ENCODE data around the gene TMEM163. TPM values are rescaled to one million over a fixed set of nuclear protein-coding genes. Genes with fewer than 3 reads are reported as not detected.
"Not testable (repeated sequence)": the region's sequence is repeated elsewhere in the genome, so short reads cannot be mapped to it uniquely, and the experiment has no call there.

The TMEM163 gene
- total and polyA plus RNA-seq, 3 experiments from 2014 or later, result 0.45 TPM; not detected in 2

DNA sequence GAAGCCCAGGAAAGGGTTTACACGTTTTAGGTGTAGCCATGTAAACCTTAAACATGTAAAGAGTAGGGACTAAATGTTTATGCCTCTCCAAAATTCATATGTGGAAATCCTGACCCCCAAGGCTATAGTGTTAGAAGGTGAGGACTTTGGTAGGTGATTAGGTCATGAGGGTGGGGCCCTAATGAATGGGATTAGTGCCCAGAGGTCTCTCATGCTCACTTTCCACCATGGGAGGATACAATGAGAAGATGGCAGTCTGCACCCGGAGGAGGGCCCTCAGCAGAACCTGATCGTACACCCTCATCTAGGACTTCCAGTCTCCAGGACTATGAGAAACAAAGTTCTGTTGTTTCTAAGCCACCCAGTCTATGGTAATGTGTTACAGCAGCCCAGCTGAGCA, 119.6 kb downstream of the TMEM163 start:
- Mint-ChIP-seq H3K36me3 (peaks cover 0 to 29% (median under 1%) of the 10 kb centered on the region in 3 donors), H3K4me1 (no peaks in the 10 kb centered on the region), H3K4me3 (no peak overlapping the region), H3K9me3 (peaks cover 4 to 14% (median 12%) of the 10 kb centered on the region in 5 donors), H3K27ac (no peak overlapping the region), H3K27me3 (peaks cover 13 to 51% of the 10 kb centered on the region in 2 donors)
- no peak overlapping the region for H3K27ac ChIP-seq (ENCODE audit: low read depth, low read length)
- no peaks in the 10 kb centered on the region for H3K4me1 ChIP-seq (ENCODE audit: insufficient read depth, low read length)
- H3K4me3 ChIP-seq (ENCODE audit: low read length), result no peak overlapping the region
- ChIA-PET POLR2A (no interaction called here), CTCF (no interaction called here)
- H3K9me3 ChIP-seq (ENCODE audit: low read length), result no peaks in the 10 kb centered on the region
- H3K36me3 ChIP-seq (ENCODE audit: insufficient read depth, low read length), result no peaks in the 10 kb centered on the region
- H3K27me3 ChIP-seq (ENCODE audit: insufficient read depth, low read length, poor library complexity, severe bottlenecking), result peaks cover 2% of the 10 kb centered on the region
- DNase-seq, result no peak

DNA sequence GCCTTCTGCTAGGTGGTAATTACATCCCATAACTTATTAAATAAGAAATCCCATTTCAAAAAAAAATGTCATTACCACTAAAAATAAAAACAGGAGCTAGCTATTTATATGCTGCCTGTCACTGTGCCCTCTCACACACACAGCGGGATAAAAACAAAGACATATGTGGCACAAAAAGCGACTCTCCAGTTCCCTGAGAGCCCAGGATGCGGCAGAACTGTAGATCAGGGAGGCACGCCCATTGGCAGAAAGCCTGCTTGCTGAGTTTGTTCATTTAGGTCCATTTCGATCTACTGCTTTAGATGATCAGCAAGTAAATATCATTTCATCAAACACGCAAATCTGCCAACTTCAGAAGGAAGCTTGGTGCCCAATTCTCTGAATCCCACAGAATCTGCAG, 124.4 kb downstream of the TMEM163 start:
- CTCF ChIA-PET, result no interaction called here
- Histone ChIP-seq H3K36me3 (ENCODE audit: insufficient read depth, low read length) (no peaks in the 10 kb centered on the region), H3K9me3 (ENCODE audit: low read length) (peaks cover 4% of the 10 kb centered on the region), H3K4me1 (ENCODE audit: insufficient read depth, low read length) (no peaks in the 10 kb centered on the region), H3K27ac (ENCODE audit: low read depth, low read length) (no peak overlapping the region), H3K4me3 (ENCODE audit: low read length) (no peak overlapping the region), H3K27me3 (ENCODE audit: insufficient read depth, low read length, poor library complexity, severe bottlenecking) (peaks cover 2% of the 10 kb centered on the region)
- Mint-ChIP-seq H3K9me3 (peaks cover 26 to 37% (median 29%) of the 10 kb centered on the region in 5 donors), H3K27ac (no peak overlapping the region), H3K4me1 (no peaks in the 10 kb centered on the region), H3K36me3 (peaks cover 2 to 45% (median 5%) of the 10 kb centered on the region in 3 donors), H3K4me3 (no peak overlapping the region), H3K27me3 (peaks cover 3 to 9% of the 10 kb centered on the region in 2 donors)
- no peak for DNase-seq
- POLR2A ChIA-PET, result no interaction called here

DNA sequence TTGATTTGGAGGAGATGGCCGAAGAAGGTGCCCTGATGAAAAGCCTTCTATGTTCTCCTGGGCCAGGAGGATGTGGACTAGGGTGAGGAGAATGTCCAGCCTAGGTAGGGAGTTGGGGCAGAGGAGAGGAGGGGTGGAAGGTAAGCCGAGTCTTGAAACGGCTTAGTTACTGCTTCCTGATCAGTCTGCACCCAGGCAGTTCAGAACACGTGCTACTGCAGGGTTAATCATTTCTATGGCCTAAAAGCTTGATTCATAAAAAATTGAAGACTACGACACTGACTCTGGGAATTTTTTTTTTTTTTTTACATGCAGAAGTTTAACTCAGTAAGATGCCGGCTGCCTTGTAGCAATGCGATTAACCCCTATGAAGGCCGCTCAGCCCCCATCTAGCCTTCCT, 125.3 kb downstream of the TMEM163 start:
- no peak overlapping the region for H3K4me3 Mint-ChIP-seq
- Histone ChIP-seq H3K4me1 (ENCODE audit: insufficient read depth, low read length) (no peaks in the 10 kb centered on the region), H3K27ac (ENCODE audit: low read depth, low read length) (no peak overlapping the region), H3K27me3 (ENCODE audit: insufficient read depth, low read length, poor library complexity, severe bottlenecking) (no peaks in the 10 kb centered on the region), H3K4me3 (ENCODE audit: low read length) (no peak overlapping the region), H3K9me3 (ENCODE audit: low read length) (peaks cover 4% of the 10 kb centered on the region), H3K36me3 (ENCODE audit: insufficient read depth, low read length) (no peaks in the 10 kb centered on the region)
- ChIA-PET CTCF (no interaction called here), POLR2A (no interaction called here)
- no peak for DNase-seq
- peaks cover 24 to 44% (median 33%) of the 10 kb centered on the region in 5 donors for H3K9me3 Mint-ChIP-seq
- peaks cover 2 to 52% (median 5%) of the 10 kb centered on the region in 3 donors for H3K36me3 Mint-ChIP-seq
- H3K27ac Mint-ChIP-seq, result no peak overlapping the region
- peaks cover 3% of the 10 kb centered on the region in 2 donors for H3K27me3 Mint-ChIP-seq
- no peaks in the 10 kb centered on the region for H3K4me1 Mint-ChIP-seq

DNA sequence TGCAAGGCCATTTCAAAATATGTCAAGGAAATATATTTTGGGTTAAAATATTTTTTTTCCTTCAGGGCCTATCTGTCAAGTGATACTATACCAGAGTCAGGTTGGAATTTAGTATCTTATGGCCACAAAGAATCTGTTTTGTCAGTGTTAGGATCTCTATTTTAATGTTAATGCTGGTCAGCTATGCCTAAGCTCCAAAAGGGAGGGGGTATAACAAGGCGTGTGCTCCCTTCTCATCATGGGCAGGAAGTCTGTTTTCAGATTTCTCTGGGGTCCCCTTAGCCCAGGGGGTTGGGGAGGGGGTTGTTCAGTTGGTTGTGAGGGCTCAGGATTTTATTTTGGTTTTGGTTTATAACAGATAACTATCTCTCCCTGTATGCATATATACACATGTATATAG, 126.4 kb downstream of the TMEM163 start:
- Histone ChIP-seq H3K27me3 (ENCODE audit: insufficient read depth, low read length, poor library complexity, severe bottlenecking) (no peaks in the 10 kb centered on the region), H3K27ac (ENCODE audit: low read depth, low read length) (no peak overlapping the region), H3K9me3 (ENCODE audit: low read length) (peaks cover 4% of the 10 kb centered on the region), H3K4me1 (ENCODE audit: insufficient read depth, low read length) (no peaks in the 10 kb centered on the region), H3K36me3 (ENCODE audit: insufficient read depth, low read length) (no peaks in the 10 kb centered on the region), H3K4me3 (ENCODE audit: low read length) (no peak overlapping the region)
- peaks cover 2 to 49% (median 5%) of the 10 kb centered on the region in 3 donors for H3K36me3 Mint-ChIP-seq
- ChIA-PET POLR2A (no interaction called here), CTCF (no interaction called here)
- no peaks in the 10 kb centered on the region for H3K4me1 Mint-ChIP-seq
- no peak overlapping the region for H3K27ac Mint-ChIP-seq
- peaks cover 2 to 3% of the 10 kb centered on the region in 2 donors for H3K27me3 Mint-ChIP-seq
- DNase-seq, result no peak
- H3K4me3 Mint-ChIP-seq, result no peak overlapping the region
- H3K9me3 Mint-ChIP-seq, result peaks cover 24 to 45% (median 34%) of the 10 kb centered on the region in 5 donors

DNA sequence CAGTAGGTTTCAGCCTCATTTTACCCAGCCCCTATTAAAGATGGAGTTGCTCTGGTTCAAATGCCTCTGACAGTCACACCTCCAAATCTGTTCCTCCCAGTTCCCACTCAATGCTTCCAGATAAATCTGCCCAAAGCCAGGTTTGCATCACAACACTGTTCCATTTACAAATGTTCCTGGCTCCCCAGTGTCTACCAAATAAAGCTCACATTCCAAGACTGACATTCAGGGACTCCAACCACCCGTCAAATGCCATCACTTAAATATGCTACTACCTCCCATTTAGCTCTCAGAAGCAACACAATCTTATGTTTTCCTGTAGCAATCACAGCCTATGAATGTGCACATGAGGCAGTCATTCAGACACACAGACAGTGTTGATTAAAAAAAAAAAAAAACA, 127.3 kb downstream of the TMEM163 start:
- peaks cover 0 to 2% of the 10 kb centered on the region in 2 donors for H3K27me3 Mint-ChIP-seq
- no peak overlapping the region for H3K4me3 Mint-ChIP-seq
- peaks cover 1 to 3% (median 2%) of the 10 kb centered on the region in 3 donors for H3K4me1 Mint-ChIP-seq
- H3K9me3 Mint-ChIP-seq, result peaks cover 23 to 41% (median 34%) of the 10 kb centered on the region in 5 donors
- CTCF ChIA-PET, result no interaction called here
- H3K36me3 Mint-ChIP-seq, result peaks cover 2 to 49% (median 5%) of the 10 kb centered on the region in 3 donors
- Histone ChIP-seq H3K27ac (ENCODE audit: low read depth, low read length) (no peak overlapping the region), H3K36me3 (ENCODE audit: insufficient read depth, low read length) (no peaks in the 10 kb centered on the region), H3K4me1 (ENCODE audit: insufficient read depth, low read length) (no peaks in the 10 kb centered on the region), H3K27me3 (ENCODE audit: insufficient read depth, low read length, poor library complexity, severe bottlenecking) (no peaks in the 10 kb centered on the region), H3K9me3 (ENCODE audit: low read length) (peaks cover 4% of the 10 kb centered on the region), H3K4me3 (ENCODE audit: low read length) (no peak overlapping the region)
- POLR2A ChIA-PET, result no interaction called here
- H3K27ac Mint-ChIP-seq, result no peak overlapping the region
- no peak for DNase-seq

DNA sequence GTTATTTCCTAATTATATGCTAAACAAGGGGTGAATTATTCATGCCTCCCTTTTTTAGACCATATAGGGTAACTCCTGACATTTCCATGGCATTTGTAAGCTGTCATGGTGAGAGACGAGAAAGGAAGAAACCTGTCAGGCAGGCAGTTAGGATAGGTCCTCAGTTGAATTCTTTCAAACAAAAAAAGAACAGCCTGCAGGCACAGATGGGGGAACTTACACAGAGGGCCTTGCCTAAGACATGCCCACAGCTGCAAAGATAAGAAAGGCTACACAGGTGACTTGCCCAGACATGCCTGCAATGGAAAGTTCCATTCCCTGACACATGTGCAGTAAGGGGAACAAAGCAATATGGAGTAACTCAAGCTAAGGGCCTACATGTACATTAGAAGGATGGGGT, 128.1 kb downstream of the TMEM163 start:
- Histone ChIP-seq H3K27ac (ENCODE audit: low read depth, low read length) (no peak overlapping the region), H3K36me3 (ENCODE audit: insufficient read depth, low read length) (no peaks in the 10 kb centered on the region), H3K4me3 (ENCODE audit: low read length) (no peak overlapping the region), H3K9me3 (ENCODE audit: low read length) (peaks cover 4% of the 10 kb centered on the region), H3K27me3 (ENCODE audit: insufficient read depth, low read length, poor library complexity, severe bottlenecking) (no peaks in the 10 kb centered on the region), H3K4me1 (ENCODE audit: insufficient read depth, low read length) (no peaks in the 10 kb centered on the region)
- Mint-ChIP-seq H3K4me3 (no peak overlapping the region), H3K4me1 (peaks cover 5 to 11% (median 6%) of the 10 kb centered on the region in 3 donors), H3K27ac (no peak overlapping the region), H3K9me3 (peaks cover 21 to 41% (median 34%) of the 10 kb centered on the region in 5 donors), H3K36me3 (peaks cover 2 to 49% (median 5%) of the 10 kb centered on the region in 3 donors), H3K27me3 (peaks cover 0 to 5% of the 10 kb centered on the region in 2 donors)
- POLR2A ChIA-PET, result no interaction called here
- no peak for DNase-seq
- CTCF ChIA-PET, result no interaction called here

DNA sequence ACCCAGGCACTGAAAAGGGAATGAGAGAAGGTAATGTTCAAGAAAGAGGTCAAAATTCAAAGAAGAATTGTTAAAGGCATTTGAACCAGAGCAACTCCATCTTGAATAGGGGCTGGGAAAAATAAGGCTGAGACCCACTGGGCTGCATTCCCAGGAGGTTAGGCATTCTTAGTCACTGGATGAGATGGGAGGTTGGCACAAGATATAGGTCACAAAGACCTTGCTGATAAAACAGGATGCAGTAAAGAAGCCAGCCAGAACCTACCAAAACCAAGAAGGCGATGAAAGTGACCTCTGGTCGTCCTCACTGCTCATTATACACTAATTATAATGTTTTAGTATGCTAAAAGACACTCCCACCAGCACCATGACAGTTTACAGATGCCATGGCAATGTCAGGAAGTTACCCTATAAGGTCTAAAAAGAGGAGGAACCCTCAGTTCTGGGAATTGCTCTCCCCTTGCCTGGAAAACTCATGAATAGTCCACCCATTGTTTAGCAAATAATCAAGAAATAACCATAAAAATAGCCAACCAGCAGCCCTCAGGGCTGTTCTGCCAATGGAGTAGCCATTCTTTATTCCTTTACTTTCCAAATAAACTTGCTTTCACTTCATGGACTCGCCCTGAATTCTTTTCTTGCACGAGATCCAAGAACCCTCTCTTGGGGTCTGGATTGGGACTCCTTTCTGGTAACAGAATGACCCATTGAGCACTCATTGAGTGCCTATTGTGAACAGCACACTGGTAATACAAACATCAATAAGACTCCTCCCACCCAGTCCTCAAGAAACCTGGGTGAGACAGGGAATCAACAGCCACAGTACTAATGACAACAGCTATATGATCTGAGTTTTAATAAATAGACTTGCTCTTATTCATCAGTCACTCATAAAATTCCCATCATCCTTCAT, 129.4 kb downstream of the TMEM163 start:
- H3K9me3 ChIP-seq (ENCODE audit: low read length); H3K4me3 Mint-ChIP-seq; H3K4me1 ChIP-seq (ENCODE audit: insufficient read depth, low read length); H3K27me3 ChIP-seq (ENCODE audit: insufficient read depth, low read length, poor library complexity, severe bottlenecking); H3K27ac ChIP-seq (ENCODE audit: low read depth, low read length); CTCF ChIA-PET; H3K4me3 ChIP-seq (ENCODE audit: low read length); POLR2A ChIA-PET; DNase-seq; H3K36me3 ChIP-seq (ENCODE audit: insufficient read depth, low read length); H3K27me3 Mint-ChIP-seq; H3K27ac Mint-ChIP-seq: not testable (repeated sequence)
- H3K4me1 Mint-ChIP-seq, result peaks cover 5 to 11% (median 6%) of the 10 kb centered on the region in 3 donors
- H3K9me3 Mint-ChIP-seq, result peaks cover 21 to 37% (median 34%) of the 10 kb centered on the region in 5 donors
- peaks cover 2 to 49% (median 5%) of the 10 kb centered on the region in 3 donors for H3K36me3 Mint-ChIP-seq

DNA sequence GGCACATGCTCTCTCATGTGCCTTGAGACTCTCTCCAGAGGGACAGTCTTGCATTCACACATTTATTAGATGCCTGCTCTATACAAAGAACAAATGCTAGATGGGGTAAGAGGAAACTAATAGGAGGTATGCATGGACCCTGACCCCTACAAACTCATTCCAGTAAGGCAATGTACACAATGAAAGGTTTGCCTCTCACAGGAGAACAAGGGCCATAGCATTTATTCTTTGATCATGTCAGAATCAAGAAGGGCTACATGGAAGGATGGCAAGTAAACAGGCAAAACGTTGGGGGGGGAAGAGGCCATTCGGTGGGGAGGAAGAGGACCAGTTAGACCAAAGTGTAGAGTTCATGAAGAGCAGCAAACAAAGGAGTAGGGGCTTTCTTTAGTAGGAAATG, 130.2 kb downstream of the TMEM163 start:
- Mint-ChIP-seq H3K36me3 (peaks cover 2 to 44% (median 5%) of the 10 kb centered on the region in 3 donors), H3K4me1 (peaks cover 8 to 18% (median 13%) of the 10 kb centered on the region in 3 donors), H3K27ac (no peak overlapping the region), H3K4me3 (no peak overlapping the region), H3K9me3 (peaks cover 21 to 37% (median 34%) of the 10 kb centered on the region in 5 donors), H3K27me3 (peaks cover 0 to 3% of the 10 kb centered on the region in 2 donors)
- H3K27ac ChIP-seq (ENCODE audit: low read depth, low read length), result no peak overlapping the region
- peaks cover 4% of the 10 kb centered on the region for H3K9me3 ChIP-seq (ENCODE audit: low read length)
- no peaks in the 10 kb centered on the region for H3K4me1 ChIP-seq (ENCODE audit: insufficient read depth, low read length)
- no peaks in the 10 kb centered on the region for H3K36me3 ChIP-seq (ENCODE audit: insufficient read depth, low read length)
- CTCF ChIA-PET, result no interaction called here
- DNase-seq, result no peak
- H3K27me3 ChIP-seq (ENCODE audit: insufficient read depth, low read length, poor library complexity, severe bottlenecking), result no peaks in the 10 kb centered on the region
- POLR2A ChIA-PET, result no interaction called here
- no peak overlapping the region for H3K4me3 ChIP-seq (ENCODE audit: low read length)
